Measurements from ENCODE around the gene FGF12.

Gene FGF12

DNA sequence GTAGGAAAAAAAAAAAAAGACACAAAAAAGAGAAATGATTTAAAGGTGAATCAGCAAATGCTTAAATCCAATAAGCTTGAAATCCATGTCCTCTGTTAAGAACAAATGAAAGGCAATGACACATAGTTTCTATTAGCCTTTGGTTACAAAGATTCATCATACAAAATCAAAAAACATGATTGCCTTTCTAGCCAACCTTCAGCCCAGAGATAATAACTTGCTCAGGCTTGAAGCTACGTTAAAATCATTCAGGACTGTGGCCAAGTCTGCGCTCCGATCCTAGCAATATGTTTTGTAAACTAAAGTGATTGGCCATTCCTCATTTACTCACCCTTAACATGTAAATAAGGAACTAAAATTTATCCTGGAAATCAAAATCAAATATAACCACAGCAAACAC is 556.7 kb downstream of the FGF12 start:
- ChIA-PET POLR2A (no interaction called here), CTCF (no interaction called here)
- TF ChIP-seq, protein P1, sequence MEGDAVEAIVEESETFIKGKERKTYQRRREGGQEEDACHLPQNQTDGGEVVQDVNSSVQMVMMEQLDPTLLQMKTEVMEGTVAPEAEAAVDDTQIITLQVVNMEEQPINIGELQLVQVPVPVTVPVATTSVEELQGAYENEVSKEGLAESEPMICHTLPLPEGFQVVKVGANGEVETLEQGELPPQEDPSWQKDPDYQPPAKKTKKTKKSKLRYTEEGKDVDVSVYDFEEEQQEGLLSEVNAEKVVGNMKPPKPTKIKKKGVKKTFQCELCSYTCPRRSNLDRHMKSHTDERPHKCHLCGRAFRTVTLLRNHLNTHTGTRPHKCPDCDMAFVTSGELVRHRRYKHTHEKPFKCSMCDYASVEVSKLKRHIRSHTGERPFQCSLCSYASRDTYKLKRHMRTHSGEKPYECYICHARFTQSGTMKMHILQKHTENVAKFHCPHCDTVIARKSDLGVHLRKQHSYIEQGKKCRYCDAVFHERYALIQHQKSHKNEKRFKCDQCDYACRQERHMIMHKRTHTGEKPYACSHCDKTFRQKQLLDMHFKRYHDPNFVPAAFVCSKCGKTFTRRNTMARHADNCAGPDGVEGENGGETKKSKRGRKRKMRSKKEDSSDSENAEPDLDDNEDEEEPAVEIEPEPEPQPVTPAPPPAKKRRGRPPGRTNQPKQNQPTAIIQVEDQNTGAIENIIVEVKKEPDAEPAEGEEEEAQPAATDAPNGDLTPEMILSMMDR (IDR thresholded peaks at IDR 0.05; ENCODE audit: control extremely low read depth, extremely low read depth, low read depth, missing control alignments), result no peak
- no peak for DNase-seq (ENCODE audit: extremely low spot score)

DNA sequence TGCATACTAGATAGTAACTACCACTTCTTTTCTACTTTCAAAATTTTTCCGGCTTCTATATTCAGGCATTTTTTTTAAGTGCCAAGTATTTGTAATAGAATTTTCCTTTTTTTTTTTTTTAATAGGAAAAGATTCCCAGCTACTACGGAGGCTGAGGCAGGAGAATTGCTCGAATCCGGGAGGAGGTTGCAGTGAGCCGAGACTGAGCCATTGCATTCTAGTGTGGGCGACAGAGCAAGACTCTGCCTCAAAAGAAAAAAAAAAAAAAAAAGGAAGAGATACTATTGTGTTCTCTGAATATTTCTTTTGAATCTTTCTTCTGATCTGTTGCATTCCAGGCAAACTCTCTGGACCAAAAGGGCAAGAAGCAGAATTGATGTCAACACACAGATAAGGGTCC is 557.3 kb downstream of the FGF12 start:
- ChIA-PET POLR2A (no interaction called here), CTCF (interaction anchor here (1.8 kb wide), 1 partner anchor 13 kb away, joined by 5 read pairs; no protein-coding TSS in a partner anchor)
- no peak for DNase-seq (ENCODE audit: extremely low spot score)
- TF ChIP-seq, protein P1 (IDR thresholded peaks at IDR 0.05; ENCODE audit: control extremely low read depth, extremely low read depth, low read depth, missing control alignments), result no peak

DNA sequence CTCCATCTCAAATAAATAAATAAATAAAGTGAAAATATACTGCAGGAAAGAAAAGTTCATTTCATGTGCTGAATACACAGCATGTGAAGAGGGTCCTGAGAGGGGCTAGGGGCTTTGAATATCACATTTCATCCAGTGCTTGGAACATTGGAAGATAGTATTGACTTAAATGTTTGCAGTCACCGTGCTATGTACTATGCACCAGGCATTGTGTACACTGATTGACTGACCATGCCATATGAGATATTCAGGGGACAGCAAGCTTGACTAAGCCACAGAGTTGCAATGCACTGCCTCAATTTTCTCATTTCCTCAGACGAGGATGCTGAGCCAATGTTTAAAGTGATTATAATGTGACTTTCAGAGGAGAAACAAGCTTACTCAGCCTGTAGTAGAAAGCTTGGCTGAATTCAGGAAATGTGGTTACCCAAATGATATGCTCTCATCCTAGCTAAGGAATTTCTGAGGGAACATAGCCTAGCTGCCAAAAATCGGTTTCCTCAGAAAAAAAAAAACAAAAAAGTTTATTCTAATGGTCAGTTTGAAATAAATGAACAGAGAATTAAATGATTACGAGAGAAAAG is 557.9 kb downstream of the FGF12 start:
- CTCF ChIA-PET, result interaction anchor here (1.4 to 1.8 kb wide), 2 partner anchors 12 to 50 kb away, joined by 3 to 5 read pairs; no protein-coding TSS in a partner anchor
- no peak for DNase-seq (ENCODE audit: extremely low spot score)
- POLR2A ChIA-PET, result no interaction called here
- TF ChIP-seq, protein P1 (IDR thresholded peaks at IDR 0.05; ENCODE audit: control extremely low read depth, extremely low read depth, low read depth, missing control alignments), result no peak

DNA sequence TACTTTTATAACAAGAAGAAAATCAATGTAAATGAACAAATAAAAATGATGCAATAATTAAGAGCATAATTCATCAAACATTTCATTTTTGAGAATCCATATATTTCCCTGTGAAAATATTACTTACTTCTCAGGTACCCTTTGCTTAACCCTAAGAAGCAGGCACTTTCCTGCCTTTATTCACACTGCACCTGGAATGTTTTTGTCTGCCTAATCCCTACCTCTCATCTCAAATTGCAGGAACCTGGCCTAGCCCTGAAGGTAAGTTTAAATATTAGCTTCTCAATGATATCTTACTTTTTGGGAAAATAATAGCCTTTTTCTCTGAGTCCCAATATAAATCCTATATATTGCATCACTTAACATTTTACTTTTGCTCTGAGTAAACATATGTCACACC is 559.1 kb downstream of the FGF12 start:
- TF ChIP-seq, protein P1 (IDR thresholded peaks at IDR 0.05; ENCODE audit: control extremely low read depth, extremely low read depth, low read depth, missing control alignments), result no peak
- DNase-seq (ENCODE audit: extremely low spot score), result no peak
- ChIA-PET POLR2A (no interaction called here), CTCF (interaction anchor here (1.4 to 2.3 kb wide), 3 partner anchors 9 to 52 kb away, joined by 3 to 8 read pairs (median 5); no protein-coding TSS in a partner anchor)

DNA sequence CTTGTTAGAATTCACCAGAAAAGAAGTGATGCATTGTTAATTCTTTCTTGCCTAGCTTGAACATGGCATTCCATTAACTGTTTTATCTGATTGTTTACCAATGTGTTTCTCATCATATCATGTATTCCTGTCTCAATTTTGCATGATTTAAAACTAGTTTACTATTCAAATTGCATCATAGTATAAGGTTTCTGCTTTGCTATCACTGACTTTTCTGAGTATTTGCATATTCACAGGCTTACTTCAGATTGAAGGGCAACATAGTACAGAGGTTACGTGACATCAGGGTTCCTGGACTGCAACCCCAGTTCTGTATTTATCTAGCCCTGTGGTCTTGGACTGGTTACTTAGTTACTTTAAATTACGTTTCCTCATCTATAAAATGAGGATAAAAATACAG is 561.8 kb downstream of the FGF12 start:
- TF ChIP-seq, protein P1 (IDR thresholded peaks at IDR 0.05; ENCODE audit: control extremely low read depth, extremely low read depth, low read depth, missing control alignments), result no peak
- ChIA-PET POLR2A (no interaction called here), CTCF (no interaction called here)
- DNase-seq (ENCODE audit: extremely low spot score), result no peak

DNA sequence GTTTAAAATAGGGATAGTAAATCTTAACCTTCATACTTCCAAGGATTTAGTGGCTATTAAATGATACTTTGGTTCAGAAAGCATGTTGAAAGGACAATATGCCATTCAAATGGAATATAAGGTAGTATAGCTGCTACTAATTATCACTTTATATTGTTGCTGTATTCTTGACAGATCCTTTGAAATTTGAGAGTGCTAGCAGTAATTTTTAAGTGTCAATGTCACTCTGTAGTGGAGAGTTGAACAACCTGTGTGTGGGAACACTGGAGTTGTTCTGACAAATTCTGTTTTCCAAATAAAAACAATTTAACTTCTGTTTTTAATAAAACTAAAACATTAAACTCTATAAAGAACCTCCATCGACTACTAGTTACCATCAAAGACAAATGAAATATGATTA is 565.7 kb downstream of the FGF12 start:
- ChIA-PET CTCF (no interaction called here), POLR2A (no interaction called here)
- no peak for DNase-seq (ENCODE audit: extremely low spot score)
- TF ChIP-seq, protein P1 (IDR thresholded peaks at IDR 0.05; ENCODE audit: control extremely low read depth, extremely low read depth, low read depth, missing control alignments), result no peak

Measured in GM10248 (cell line).